T-helper 1 cell treated with Interleukin-12 subunit alpha and Interleukin-12 subunit beta and Interleukin-4 antibody, amounts not matched to agents 30 μg/mL and 1 μg/mL, for 36 hours (primary cell): ENCODE data around the gene SLC22A3.
"Not testable (repeated sequence)": the region's sequence is repeated elsewhere in the genome, so short reads cannot be mapped to it uniquely, and the experiment has no call there.

ENCODE experiments used
- H3K27ac Mint-ChIP-seq: one replicate; pipeline ENCODE4 v1.8.0; 2021; ENCODE audit warnings: mild to moderate bottlenecking, mixed read lengths
- H3K27me3 Mint-ChIP-seq: one replicate; pipeline ENCODE4 v1.8.0; 2021; ENCODE audit warnings: low read depth, mixed read lengths
- H3K36me3 Mint-ChIP-seq: one replicate; pipeline ENCODE4 v1.8.0; 2021; ENCODE audit warnings: low read depth, mixed read lengths
- H3K4me1 Mint-ChIP-seq: one replicate; pipeline ENCODE4 v1.8.0; 2021; ENCODE audit warnings: low read depth, mixed read lengths
- H3K4me3 Mint-ChIP-seq: one replicate; pipeline ENCODE4 v1.8.0; 2021; ENCODE audit warnings: mild to moderate bottlenecking, moderate library complexity, mixed read lengths
- H3K9me3 Mint-ChIP-seq: one replicate; pipeline ENCODE4 v1.8.0; 2021; ENCODE audit warnings: mixed read lengths

SLC22A3 gene

DNA sequence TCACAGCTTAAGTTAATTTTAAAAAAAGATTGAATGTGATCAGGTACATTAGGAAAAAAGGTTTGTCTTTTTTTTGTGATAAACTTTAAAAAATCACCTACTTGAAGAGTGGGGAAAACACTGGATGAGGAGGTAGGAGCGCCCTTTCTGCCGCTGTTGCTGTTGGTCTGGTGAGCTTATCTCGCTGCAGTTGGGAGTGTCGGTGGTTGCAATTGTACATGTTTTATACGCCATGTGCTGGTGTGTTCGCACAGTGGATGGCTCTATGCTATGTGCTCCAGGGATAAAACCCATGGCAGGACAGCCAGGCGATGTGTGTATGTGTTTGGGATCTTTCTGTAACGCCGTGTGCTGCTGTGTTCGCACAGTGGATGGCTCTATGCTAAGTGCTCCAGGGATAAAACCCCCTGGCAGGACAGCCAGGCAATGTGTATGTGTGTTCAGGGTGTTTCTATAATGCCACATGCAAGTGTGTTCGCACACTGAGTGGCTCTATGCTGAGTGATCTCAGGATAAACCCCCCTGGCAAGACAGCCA lies 1.7 kb downstream of the SLC22A3 start:
- no peak overlapping the region for H3K4me3 Mint-ChIP-seq
- no peaks in the 10 kb centered on the region for H3K36me3 Mint-ChIP-seq
- H3K27ac Mint-ChIP-seq = no peak overlapping the region
- H3K9me3 Mint-ChIP-seq = no peaks in the 10 kb centered on the region
- peaks cover 5% of the 10 kb centered on the region for H3K4me1 Mint-ChIP-seq
- peaks cover 68% of the 10 kb centered on the region for H3K27me3 Mint-ChIP-seq

DNA sequence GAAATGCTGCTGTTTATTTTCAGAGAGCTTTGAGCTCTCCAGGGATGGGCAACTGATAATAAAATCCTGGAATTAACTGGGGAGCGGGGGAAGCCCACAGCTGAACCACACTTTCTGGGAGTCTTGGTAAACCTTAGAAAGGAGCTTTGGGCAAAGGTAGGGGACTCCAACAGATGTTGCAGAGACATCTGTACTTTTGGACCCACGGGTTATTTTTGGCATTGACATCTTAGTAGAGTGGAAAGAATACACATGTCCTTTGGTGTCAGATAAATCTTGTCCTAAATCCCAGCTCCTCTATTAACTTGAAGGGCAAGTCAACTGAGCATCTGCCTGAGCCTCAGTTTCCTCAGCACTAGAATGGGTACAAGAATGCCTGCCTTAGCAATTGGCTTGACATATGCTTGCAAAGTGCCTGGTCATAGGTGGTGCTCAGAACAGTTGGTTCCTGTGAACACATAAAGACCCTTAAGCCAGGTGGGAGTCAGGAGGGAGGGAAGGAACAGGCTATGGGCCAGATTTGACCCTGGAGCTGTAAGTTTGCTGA lies 5.8 kb downstream of the SLC22A3 start:
- Mint-ChIP-seq H3K36me3 (no peaks in the 10 kb centered on the region), H3K4me1 (peaks cover 5% of the 10 kb centered on the region), H3K27ac (no peak overlapping the region), H3K4me3 (no peak overlapping the region), H3K9me3 (no peaks in the 10 kb centered on the region), H3K27me3 (peaks cover 47% of the 10 kb centered on the region)

DNA sequence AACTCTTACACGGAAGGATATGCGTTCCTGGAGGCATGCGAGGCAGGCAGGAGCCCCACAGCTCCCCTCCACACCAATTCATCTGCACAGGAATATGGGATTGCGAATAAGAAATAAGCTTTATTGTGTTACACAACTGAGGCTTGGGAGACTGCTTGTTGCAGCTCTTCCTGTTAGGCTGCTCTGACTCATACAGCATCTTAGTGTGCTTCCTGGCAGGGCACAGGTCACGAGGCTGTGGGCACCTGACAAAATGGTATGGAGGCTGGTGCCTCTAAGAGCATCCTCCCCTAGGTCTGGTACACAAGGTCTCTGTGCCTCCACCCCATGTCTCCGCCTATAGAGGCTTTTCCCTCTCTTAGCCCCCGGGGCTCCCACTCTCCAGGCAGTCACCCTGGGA lies 6.8 kb downstream of the SLC22A3 start:
- Mint-ChIP-seq H3K4me3 (no peak overlapping the region), H3K4me1 (peaks cover 4% of the 10 kb centered on the region), H3K27ac (no peak overlapping the region), H3K27me3 (peaks cover 38% of the 10 kb centered on the region), H3K36me3 (no peaks in the 10 kb centered on the region), H3K9me3 (no peaks in the 10 kb centered on the region)

DNA sequence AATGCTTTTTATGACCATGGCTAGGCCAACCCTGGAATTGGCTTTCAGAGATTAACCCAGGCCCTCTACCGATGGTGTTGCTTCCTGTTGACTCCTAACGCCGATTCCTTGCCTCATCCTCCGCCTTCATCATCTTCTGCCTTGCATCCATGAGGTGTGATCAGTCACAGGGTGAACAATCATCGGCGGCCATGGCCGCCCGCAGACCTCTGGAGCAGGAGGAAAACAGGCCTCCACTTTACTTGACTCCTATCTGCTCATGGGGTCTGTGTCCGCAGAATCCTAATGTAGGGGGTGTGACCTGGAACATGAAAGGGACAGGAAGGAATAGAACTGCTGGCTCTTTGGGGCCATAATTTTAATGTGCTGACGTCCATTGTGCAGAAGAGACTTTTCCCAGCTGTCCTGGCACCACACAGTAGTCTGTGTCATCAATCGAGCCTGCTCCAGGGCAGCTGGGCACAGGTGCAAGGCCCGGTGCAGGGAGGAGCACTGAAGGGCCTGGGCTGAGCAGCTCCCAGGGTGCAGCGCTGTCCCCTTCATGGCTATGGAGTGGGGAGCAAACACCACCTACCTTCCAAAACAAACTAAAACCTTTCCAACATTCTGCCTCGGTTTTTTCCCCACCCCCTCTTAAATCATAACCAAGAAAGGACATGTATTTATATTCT lies 8.0 kb downstream of the SLC22A3 start:
- H3K36me3 Mint-ChIP-seq = no peaks in the 10 kb centered on the region
- H3K9me3 Mint-ChIP-seq = no peaks in the 10 kb centered on the region
- peaks cover 35% of the 10 kb centered on the region for H3K27me3 Mint-ChIP-seq
- H3K4me3 Mint-ChIP-seq = no peak overlapping the region
- peaks cover 4% of the 10 kb centered on the region for H3K4me1 Mint-ChIP-seq
- H3K27ac Mint-ChIP-seq = no peak overlapping the region

DNA sequence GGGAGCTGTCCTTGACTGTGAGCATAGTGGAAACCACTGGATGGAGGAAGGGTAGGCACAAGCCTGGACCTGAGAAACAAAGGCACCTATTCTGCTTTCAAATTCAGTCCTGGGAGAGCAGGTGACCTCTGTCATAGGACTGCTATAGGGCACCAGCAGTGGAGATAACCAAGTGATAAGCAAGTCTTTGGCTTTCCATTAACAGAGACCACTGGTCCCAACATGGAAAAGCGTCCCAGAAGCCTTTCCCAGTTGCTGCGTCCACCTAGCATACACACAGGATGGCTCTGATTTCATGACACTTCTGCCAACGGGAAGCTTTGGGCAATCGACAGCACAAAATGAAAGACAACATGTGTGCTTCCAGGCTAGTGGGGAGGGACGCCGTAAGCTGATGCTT lies 8.9 kb downstream of the SLC22A3 start:
- Mint-ChIP-seq H3K36me3 (no peaks in the 10 kb centered on the region), H3K4me3 (no peak overlapping the region), H3K9me3 (no peaks in the 10 kb centered on the region), H3K27me3 (peaks cover 31% of the 10 kb centered on the region), H3K4me1 (peaks cover 4% of the 10 kb centered on the region), H3K27ac (no peak overlapping the region)

DNA sequence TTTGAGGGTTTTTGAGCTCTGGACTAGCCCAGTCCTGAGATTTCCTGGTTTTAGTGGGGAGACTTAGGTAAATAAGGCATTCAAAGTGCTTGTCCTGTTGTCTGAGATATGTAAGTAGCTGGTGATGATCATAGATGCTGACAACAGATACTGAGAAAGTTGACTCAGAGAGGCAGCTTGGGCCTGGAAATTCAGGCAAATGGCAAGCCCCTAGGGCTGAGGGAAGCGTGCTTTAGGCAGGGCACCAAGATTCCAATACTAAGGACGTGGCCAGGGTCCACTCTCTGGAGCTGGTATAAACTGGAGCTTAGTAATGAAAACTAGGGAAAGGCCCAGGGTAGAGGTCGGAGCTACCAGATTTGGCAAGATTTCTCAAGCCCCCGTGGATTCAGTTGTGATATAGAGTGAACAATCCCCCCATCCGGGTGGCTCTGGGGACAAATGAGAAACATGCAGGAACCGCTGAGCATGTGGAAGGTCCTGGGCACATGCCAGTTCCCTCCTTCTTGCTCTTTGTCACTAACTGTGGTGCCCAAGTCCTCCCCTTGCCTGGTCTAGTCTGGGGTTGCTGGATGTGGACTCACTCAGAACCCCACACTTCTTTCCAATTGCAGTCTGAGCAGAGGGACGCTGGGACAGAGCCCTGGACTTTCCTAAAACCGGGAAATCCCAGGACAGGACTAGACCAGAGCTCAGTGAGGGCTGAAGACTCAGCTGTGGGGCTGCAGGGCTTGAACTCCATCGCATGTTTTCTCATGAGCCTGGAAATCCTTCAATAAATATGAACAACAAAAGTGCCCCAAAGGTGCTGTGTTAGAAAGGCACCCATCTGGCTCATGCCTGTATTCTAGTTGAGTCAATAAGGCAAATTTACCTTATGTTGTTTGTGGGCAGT lies 10.3 kb downstream of the SLC22A3 start:
- H3K4me3 Mint-ChIP-seq = no peak overlapping the region
- no peaks in the 10 kb centered on the region for H3K36me3 Mint-ChIP-seq

DNA sequence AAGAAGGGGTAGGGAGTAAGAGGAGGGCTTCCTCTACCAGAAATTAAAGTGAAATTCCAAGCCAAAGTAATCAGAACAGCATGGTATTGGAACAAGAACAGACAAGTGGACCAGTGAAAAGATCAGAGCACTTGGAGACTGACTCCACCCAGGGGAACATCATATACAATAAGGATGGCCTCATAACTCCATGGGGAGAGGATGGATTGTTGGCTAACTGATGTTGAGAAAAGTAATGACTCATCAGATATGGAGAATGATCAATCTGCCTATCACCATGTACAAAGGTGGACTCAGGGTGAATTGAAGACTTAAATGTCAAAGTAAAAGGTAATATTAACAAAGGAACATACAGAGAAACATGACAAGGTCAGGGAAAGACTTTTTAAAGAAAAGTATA lies 12.8 kb downstream of the SLC22A3 start:
- H3K4me1 Mint-ChIP-seq = no peaks in the 10 kb centered on the region
- H3K9me3 Mint-ChIP-seq = no peaks in the 10 kb centered on the region
- H3K27ac Mint-ChIP-seq = no peak overlapping the region
- no peak overlapping the region for H3K4me3 Mint-ChIP-seq
- no peaks in the 10 kb centered on the region for H3K36me3 Mint-ChIP-seq
- peaks cover 17% of the 10 kb centered on the region for H3K27me3 Mint-ChIP-seq

More for the DNA sequence above, 10.3 kb downstream of the SLC22A3 start:
- H3K27ac Mint-ChIP-seq = no peak overlapping the region
- H3K9me3 Mint-ChIP-seq = no peaks in the 10 kb centered on the region
- peaks cover 21% of the 10 kb centered on the region for H3K27me3 Mint-ChIP-seq
- peaks cover 4% of the 10 kb centered on the region for H3K4me1 Mint-ChIP-seq

DNA sequence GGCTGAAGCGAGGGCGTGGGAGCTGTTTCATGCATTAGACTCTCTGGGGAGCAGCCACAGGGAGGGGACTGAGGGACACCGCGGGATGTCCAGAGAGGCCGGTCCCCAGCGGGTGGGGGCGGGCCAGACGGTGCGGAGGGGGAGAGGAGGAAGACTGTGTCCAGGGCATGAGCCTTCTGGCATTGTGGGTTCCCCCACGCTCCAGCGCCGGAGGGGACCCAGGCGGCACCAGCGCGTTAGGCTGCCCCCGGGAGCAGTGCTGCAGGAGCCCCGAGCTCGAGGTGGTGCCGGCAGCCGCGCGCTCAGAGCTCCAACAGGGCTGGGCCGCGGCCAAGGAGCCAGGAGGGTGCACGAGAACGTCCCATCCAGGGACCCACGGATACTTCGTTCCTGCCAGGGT lies 14.4 kb downstream of the SLC22A3 start:
- H3K4me3 Mint-ChIP-seq = no peak overlapping the region
- H3K36me3 Mint-ChIP-seq = no peaks in the 10 kb centered on the region
- peaks cover 12% of the 10 kb centered on the region for H3K27me3 Mint-ChIP-seq
- no peaks in the 10 kb centered on the region for H3K9me3 Mint-ChIP-seq
- no peaks in the 10 kb centered on the region for H3K4me1 Mint-ChIP-seq
- no peak overlapping the region for H3K27ac Mint-ChIP-seq

DNA sequence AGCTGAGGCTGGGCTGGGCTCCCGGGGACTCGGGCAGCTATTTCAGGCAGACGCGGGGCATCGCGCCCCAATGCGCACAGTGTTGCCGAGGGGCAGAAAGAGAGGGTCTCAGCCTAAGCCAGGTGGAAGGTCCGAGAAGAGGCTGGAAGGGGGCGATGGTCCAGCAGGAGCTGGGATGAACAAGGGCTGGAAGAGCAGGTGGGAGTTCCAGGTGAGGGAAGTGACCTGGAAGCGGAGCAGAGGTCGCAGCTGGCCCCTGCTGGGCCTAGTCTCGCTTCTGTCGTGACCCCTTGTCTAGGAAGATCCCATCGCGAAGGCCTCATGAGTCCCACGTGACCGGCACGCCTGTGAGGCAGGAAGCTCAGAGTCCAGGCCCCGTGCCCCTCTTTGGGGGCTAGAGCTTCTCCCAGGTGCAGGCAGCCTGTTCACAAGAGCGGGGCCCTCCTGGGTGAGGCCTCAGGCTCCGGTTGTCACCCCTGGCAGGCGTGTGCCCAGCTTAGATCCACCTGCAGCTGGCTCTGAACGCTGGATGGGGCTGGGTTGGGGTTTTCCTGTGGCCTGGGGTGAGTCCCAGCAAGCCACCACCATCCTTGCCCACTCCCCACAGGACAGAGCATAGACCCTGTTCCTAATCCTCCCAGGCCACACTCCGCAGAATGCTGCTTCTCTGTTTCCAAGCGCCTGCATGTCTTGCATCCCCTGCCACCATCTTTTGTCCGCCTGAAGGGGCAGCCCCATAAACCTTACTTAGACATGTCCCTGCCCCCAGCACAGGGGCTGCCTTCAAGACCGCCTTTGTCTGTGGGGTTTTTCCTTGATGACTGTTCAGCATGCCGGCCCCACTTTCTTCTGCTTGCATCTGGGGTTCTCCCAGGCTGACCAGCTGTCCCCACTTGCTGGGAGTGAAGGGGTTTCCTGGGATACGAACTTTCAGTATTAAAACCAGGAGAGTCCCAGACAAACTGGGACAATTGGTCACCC lies 15.1 kb downstream of the SLC22A3 start:
- Mint-ChIP-seq H3K27me3 (peaks cover 12% of the 10 kb centered on the region), H3K9me3 (no peaks in the 10 kb centered on the region), H3K4me3 (no peak overlapping the region), H3K36me3 (no peaks in the 10 kb centered on the region), H3K27ac (no peak overlapping the region), H3K4me1 (no peaks in the 10 kb centered on the region)

DNA sequence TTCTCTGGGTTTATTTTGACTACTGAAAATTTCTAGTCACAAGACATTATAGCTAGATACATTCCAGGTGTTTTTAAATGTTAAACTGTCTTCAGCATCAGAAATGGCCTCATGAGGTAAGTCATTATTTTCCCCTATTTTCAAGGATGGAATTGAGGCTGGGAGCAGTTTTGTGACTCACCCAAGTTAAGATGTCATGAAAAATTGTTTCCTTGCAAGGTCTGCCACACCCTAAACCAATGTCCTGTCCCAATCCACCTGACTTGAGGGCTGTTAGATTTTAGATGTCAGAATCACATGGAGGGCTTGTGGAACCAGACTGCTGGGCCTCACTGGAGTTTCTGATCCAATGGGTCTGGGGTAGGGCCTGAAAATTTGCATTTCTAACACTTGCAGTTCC lies 16.9 kb downstream of the SLC22A3 start:
- Mint-ChIP-seq H3K4me3 (no peak overlapping the region), H3K27me3 (peaks cover 12% of the 10 kb centered on the region), H3K27ac (no peak overlapping the region), H3K9me3 (no peaks in the 10 kb centered on the region), H3K36me3 (no peaks in the 10 kb centered on the region), H3K4me1 (no peaks in the 10 kb centered on the region)

DNA sequence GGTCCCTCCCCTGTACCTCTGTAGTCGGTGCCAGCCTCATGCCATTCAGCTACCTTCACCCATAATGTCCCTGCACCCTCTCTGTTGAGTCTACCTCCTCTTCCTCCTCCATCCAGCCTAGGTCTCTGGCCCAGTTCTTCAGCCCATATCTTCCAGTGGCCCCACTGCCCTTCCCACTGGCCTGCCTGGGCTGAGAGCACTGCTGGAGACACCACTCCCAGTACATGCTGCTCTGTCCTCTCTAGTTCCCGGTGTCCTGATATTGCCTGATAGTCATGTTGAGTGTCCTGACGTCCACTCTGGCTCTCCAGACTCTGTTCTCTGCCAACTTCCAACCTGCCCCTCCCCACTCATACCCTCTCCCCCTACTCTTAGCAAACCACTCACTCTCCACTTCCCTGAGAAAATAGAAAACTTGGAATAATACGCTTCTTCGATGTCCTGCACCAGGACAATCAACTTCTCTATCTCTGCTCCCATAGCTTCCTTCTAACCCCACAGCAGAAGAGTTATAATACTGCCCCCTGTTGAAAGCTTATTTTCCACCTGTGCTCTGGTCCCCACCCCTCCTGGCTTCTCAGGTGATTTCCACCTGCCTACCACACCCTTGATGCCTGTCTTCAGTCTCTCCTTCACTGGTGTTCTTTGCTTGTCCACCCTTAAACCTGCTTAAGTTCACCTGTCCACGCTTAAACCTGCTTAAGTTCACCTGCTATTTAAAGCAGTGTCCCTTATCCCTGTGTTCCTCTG lies 19.8 kb downstream of the SLC22A3 start:
- no peaks in the 10 kb centered on the region for H3K36me3 Mint-ChIP-seq

DNA sequence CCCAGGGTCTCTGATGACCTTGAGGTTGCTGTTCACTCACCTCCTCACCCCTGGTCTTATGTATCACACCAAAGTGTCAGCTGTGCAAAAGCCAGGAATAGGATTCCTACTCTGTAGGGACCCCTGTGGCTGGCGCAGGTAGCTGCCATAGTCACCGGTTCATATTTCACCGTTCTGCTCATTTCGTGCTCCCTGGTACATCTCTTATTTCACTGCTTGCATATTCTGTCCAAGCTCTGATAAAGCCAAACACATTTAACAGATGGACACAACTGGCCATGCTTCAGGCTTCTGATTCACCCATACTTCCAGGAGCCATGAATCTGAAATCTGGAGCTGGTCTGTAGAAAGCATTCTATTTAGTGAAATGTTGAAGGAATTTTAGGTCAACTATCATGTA lies 20.5 kb downstream of the SLC22A3 start:
- H3K4me3 Mint-ChIP-seq = no peak overlapping the region

More for the DNA sequence above, 19.8 kb downstream of the SLC22A3 start:
- Mint-ChIP-seq H3K9me3 (no peaks in the 10 kb centered on the region), H3K27me3 (peaks cover 3% of the 10 kb centered on the region), H3K4me1 (no peaks in the 10 kb centered on the region), H3K27ac (no peak overlapping the region), H3K4me3 (no peak overlapping the region)

DNA sequence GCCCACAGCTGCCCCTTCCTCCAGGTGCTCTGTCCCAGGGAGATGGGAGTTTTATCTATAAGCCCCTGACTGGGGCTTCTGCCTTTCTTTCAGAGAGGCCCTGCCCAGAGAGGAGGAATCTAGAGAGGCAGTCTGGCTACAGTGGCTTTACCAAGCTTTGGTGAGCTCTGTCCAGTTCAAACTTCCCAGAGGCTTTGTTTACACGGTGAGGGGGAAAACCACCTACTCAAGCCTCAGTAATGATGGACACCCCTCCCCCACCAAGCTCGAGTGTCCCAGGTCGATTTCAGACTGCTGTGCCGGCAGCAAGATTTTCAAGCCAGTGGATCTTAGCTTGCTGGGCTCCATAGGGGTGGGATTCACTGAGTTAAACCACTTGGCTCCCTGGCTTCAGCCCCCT lies 25.4 kb downstream of the SLC22A3 start:
- H3K36me3 Mint-ChIP-seq, H3K27ac Mint-ChIP-seq, H3K9me3 Mint-ChIP-seq, H3K4me3 Mint-ChIP-seq, H3K4me1 Mint-ChIP-seq: not testable (repeated sequence)
- H3K27me3 Mint-ChIP-seq = peaks cover 15% of the 10 kb centered on the region

More for the DNA sequence above, 20.5 kb downstream of the SLC22A3 start:
- H3K27ac Mint-ChIP-seq = no peak overlapping the region
- H3K9me3 Mint-ChIP-seq = no peaks in the 10 kb centered on the region
- peaks cover 3% of the 10 kb centered on the region for H3K27me3 Mint-ChIP-seq
- H3K36me3 Mint-ChIP-seq = no peaks in the 10 kb centered on the region
- no peaks in the 10 kb centered on the region for H3K4me1 Mint-ChIP-seq
